Sigmoid colon (tissue), 4 donors: ENCODE results near the gene OR51F2.

ENCODE experiments used
- EP300 ChIP-seq, 4 donors: sonication (generic); formaldehyde crosslinking; IDR thresholded peaks; one replicate each; pipeline ENCODE4 v1.6.1; 2017; ENCODE audit warnings: antibody characterized with exemption in 4 of 4
- POLR2A ChIP-seq, 2 donors: fragments of 450-650 bp; IDR thresholded peaks; one replicate each; pipeline ENCODE4 v1.6.1; 2016; ENCODE audit warnings: antibody characterized with exemption in 2 of 2, mild to moderate bottlenecking in 2 of 2, moderate library complexity in 2 of 2
- TF ChIP-seq, protein P1 (sequence below), 4 experiments: fragments of 450-650 bp in 3 of 4; fragments of 200-600 bp in 1 of 4; IDR thresholded peaks; one replicate each; pipeline ENCODE4 v1.5.1; 2016 to 2019; ENCODE audit warnings: antibody characterized with exemption in 4 of 4, mild to moderate bottlenecking in 3 of 4, moderate library complexity in 2 of 4

DNA sequence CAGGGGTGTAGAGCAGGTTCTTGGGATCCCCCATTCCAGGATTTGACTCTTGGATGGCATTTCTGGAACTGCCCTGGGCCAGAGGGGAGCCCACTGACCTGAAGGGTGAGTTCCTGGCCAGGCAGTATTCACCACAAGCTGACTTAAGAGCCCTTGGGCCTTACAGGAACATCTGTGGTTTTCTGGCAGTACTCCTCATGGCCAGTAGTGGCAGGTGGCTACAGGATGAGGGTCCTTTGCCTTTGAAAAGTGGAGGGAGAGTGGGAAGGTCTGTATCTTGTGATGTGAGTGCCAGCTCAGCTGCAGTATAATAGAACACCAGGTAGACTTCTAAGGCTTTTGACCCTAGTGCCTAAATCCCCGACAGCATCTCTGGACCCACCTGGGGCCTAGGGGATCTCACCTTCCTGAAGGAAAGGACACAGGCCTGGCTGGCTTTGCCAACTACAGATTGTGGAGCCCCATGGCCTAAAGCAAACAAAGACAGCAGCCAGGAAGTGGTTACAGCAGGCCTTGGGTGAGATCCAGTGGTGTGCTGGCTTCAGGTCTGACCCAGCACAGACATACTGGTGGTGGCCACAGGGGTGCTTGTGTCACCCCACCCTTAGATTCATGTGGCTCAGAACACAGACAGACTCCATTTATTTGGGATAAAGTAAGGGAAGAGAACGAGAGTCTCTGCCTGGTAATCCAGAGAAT, 18.9 kb downstream of the OR51F2 start:
- TF ChIP-seq, protein P1, sequence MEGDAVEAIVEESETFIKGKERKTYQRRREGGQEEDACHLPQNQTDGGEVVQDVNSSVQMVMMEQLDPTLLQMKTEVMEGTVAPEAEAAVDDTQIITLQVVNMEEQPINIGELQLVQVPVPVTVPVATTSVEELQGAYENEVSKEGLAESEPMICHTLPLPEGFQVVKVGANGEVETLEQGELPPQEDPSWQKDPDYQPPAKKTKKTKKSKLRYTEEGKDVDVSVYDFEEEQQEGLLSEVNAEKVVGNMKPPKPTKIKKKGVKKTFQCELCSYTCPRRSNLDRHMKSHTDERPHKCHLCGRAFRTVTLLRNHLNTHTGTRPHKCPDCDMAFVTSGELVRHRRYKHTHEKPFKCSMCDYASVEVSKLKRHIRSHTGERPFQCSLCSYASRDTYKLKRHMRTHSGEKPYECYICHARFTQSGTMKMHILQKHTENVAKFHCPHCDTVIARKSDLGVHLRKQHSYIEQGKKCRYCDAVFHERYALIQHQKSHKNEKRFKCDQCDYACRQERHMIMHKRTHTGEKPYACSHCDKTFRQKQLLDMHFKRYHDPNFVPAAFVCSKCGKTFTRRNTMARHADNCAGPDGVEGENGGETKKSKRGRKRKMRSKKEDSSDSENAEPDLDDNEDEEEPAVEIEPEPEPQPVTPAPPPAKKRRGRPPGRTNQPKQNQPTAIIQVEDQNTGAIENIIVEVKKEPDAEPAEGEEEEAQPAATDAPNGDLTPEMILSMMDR (IDR thresholded peaks at IDR 0.05) = no peak
- TF ChIP-seq POLR2A (IDR thresholded peaks at IDR 0.05) = no peak
- TF ChIP-seq EP300 (IDR thresholded peaks at IDR 0.05) = no peak
